ENCODE results near the gene HNRNPF.
"Not testable (repeated sequence)": the region's sequence is repeated elsewhere in the genome, so short reads cannot be mapped to it uniquely, and the experiment has no call there.

The HNRNPF gene, protein sequence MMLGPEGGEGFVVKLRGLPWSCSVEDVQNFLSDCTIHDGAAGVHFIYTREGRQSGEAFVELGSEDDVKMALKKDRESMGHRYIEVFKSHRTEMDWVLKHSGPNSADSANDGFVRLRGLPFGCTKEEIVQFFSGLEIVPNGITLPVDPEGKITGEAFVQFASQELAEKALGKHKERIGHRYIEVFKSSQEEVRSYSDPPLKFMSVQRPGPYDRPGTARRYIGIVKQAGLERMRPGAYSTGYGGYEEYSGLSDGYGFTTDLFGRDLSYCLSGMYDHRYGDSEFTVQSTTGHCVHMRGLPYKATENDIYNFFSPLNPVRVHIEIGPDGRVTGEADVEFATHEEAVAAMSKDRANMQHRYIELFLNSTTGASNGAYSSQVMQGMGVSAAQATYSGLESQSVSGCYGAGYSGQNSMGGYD

GRCh38 chr10:43408710-43409384 is at the start of gene HNRNPF:
TSS of gene HNRNPF (minus strand) at chr10:43409186. CDS start at chr10:43387884, 21,302 bp downstream.
- DNase-seq: peak; percentile 96

DNA sequence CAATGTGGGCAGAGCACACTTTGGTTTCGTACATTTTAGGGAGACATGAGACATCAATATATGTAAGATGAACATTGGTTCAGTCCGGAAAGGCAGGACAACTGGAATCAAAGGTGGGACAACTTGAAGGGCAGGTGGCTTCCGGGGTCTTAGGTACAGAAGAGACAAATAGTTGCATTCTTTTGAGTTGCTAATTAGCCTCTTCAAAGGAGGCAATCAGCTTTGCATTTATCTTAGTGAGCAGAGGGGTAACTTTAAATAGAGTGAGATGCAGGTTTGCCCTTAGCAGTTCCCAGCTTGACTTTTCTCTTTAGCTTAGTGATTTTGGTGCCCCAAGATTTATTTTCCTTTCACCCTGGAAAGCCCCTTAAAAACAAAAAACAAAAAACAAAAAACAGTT is 49.2 kb upstream of the HNRNPF start:
- no peak for DNase-seq

DNA sequence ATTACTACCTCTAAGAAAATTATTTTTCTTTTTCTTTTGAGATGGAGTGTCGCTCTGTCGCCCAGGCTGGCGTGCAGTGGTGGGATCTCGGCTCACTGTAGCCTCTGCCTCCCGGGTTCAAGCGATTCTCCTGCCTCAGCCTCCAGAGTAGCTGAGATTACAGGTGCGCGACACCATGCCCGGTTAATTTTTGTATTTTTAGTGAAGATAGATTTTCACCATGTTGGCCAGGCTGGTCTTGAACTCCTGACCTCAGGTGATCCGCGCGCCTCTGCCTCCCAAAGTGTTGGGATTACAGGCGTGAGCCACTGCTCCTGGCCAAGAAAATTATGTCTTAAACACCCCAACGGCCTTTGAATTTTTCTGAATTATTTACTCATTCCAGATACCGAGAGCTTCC is 47.6 kb upstream of the HNRNPF start:
- not testable (repeated sequence) for DNase-seq

- DNase-seq: not testable (repeated sequence)
Observed at GRCh38 chr10:43454025-43454424, 45.0 kb upstream of the HNRNPF start.

- peak; percentile 76 for DNase-seq
Observed at GRCh38 chr10:43453266-43453831, 44.4 kb upstream of the HNRNPF start.

- no peak for DNase-seq
Observed at GRCh38 chr10:43452356-43452914, 43.4 kb upstream of the HNRNPF start.

- DNase-seq: no peak
Observed at GRCh38 chr10:43448742-43449141, 39.8 kb upstream of the HNRNPF start.

DNA sequence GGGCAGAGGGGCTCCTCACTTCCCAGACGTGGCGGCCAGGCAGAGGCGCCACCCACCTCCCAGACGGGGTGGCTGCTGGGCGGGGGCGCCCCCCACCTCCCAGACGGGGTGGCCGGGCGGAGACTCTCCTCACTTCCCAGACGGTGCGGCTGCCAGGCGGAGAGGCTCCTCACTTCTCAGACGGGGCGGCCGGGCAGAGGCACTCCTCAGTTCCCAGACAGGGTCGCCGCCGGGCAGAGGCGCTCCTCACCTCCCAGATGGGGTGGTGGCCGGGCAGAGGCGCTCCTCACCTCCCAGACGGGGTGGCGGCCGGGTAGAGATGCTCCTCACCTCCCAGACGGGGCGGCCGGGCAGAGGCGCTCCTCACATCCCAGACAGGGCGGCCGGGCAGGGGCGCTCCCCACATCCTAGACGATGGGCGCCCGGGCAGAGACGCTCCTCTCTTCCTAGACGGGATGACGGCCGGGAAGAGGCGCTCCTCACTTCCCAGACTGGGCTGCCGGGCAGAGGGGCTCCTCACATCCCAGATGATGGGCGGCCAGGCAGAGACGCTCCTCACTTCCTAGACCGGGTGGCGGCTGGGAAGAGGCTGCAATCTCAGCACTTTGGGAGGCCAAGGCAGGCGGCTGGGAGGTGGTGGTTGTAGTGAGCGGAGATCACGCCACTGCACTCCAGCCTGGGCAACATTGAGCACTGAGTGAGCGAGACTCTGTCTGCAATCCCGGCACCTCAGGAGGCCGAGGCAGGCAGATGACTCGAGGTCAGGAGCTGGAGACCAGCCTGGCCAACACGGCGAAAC is 37.4 kb upstream of the HNRNPF start:
- DNase-seq: not testable (repeated sequence)

- DNase-seq: no peak
Observed at GRCh38 chr10:43444897-43445466, 36.0 kb upstream of the HNRNPF start.

GRCh38 chr10:43444323-43444722 is 35.3 kb upstream of the HNRNPF start:
- no peak for DNase-seq

- no peak for DNase-seq
Observed at GRCh38 chr10:43440463-43441134, 31.6 kb upstream of the HNRNPF start.

DNA sequence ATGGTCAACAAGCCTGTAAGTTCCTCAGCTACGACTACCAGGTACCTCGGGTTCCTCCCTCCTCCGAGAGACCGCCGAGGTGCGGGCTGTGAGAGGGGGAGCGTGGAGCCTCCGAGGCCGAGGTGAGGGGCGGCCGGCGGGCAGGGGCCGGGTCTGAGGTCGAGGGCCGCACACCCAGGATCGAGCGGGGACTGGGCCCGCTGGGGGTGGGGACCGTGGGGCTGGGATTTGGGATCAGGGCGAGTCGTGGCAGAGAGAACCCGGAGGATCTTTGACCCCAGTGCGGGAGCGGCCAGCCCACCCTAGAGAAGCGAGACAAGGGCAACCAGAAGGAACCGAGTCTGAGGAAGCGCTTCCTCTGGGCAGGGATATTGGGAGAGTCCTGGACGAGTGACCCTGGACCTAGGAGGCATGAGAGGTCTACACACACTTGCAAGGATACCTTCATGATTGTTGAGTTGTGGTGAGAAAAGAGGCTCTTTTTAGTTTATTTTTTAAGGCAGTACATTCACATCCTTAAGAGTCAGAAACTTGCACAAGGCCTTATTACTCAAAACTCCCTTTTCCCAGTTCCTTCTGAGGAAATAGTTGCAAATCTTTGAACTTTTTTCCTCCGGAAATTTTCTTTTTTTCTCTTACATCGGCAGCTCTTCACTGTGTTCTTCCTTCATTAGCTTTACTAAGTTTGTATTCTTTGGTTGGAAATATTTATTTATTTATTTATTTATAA is 28.3 kb upstream of the HNRNPF start:
- no peak for DNase-seq

DNA sequence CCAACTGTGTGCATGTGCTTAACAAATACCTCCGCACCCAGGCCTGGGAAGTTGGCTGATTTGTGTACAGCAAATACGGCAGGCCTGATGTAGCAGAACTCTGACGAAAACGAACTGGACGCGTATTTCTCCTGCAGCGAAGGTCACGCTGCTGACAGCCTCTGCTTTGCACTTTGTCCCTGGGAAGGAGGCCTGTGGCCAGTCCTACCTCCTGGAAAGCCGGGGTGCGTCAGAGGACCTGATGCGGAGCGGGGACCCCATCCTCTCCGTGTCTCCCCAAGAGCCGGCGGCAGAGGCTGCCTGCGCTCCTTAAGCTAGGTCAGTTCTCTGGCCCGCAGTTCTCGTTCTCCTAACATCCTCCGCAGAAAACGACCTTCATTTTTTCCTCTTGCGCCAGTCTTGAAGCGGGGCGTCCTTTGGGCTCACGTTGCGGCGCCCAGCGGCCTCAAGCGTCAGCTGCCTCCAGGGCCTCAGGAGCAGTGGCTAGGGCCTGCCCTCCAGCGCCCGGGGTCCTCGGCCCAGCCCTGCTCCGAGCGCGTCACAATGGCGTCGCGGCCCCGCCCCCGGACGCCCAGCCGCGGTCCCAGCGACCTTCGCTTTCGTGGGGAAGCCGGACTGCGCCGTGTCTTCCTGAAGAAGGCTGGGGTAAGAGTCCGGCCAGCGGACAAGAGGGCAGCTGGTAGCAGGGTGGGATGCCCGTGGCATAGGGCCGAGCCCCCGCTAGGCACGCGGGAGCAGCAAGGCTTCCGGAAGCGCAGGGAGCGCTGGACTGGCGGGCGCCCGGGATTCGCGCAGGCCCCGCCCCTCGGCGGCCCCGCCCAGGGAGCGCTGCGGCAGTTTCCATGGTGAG is 27.5 kb upstream of the HNRNPF start, which contains the start of gene ZNF487:
TSS of gene ZNF487 (plus strand) at position 821 of the 850 bp plus-strand sequence. CDS start 38,703 bp downstream, outside the sequence.
- peak; percentile 92 for DNase-seq

DNA sequence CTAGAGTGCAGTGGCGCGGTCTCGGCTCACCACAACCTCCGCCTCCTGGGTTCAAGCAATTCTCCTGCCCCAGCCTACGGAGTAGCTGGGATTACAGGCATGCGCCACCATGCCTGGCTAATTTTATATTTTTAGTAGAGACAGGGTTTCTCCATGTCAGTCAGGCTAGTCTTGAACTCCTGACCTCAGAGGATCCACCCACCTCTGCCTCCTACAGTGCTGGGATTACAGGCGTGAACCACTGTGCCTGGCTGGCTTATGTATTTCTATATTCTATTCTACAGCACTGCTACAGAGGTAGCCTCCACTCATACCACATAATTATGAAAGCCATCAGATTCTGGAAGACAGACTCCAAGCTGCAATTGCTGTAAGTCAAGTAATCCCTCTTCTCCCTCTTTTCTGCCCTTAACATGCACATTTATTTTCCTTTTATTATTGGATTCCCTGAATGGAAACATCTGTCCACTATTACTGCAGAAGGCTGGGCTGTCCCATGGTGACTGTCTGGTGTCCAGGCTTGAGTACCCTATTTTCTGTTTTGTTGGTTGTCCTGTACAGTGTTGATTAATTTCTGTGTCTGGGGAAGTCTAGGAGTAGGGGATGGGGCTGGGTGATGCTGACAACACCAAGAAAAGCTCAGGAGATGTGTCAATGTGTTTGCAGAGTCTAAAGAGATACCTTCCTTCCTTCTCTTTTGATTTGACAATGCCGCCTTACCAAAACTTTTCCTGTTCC is 22.1 kb upstream of the HNRNPF start:
- DNase-seq: no peak

GRCh38 chr10:43427166-43427825 is 18.3 kb upstream of the HNRNPF start:
- DNase-seq: peak; percentile 68

GRCh38 chr10:43426476-43426875 is 17.5 kb upstream of the HNRNPF start:
- DNase-seq: not testable (repeated sequence)

DNA sequence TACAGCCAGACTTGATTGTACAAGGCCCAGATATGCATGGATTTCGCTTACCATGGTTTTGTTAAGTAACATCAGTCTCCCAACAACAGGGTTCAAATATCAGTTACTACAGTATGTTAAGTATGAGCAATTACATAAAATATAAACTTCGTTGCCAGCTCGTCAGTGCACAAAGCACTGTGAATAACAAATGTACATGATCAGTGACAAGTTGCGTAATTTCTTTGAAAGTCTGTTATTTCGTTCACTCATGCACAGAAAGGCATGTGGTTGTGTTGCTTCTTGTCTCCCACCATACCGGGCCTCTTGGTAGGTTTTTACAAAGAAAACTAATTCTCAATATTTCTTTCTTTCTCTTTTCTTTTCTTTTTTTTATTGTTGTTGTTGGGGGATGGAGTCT is 15.4 kb upstream of the HNRNPF start:
- DNase-seq: no peak

GRCh38 chr10:43421944-43422343 is 13.0 kb upstream of the HNRNPF start:
- not testable (repeated sequence) for DNase-seq

DNA sequence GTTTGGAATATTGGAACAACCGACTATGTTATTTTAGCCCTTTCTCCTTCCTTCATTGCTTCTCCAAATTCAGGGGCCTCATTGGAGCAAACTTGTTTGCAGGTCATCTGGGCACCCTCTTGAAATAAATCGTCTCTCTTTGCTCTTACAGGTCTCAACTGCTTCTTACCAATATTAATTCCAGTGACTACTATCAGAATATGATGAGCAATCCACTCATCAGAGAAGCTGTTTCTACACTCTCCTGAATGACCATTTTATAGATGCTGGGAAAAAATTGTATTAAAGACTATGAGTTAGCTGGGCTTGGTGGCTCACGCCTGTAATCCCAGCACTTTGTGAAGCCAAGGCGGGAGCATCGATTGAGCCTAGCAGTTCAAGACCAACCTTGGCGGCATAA is 12.5 kb upstream of the HNRNPF start:
- DNase-seq: no peak

All from activated CD4-positive, alpha-beta T cell treated with anti-CD3 and anti-CD28 coated beads, Interleukin-10, Interleukin-2, amounts not matched to agents 100 ng/mL and 50 ng/mL, durations not matched to agents 16 hours and 8 hours (primary cell).